ENCODE data around the gene CDC45.
A peak's percentile ranks its signal among the peaks of the same experiment; 100 is the strongest.
"Not testable (repeated sequence)": the region's sequence is repeated elsewhere in the genome, so short reads cannot be mapped to it uniquely, and the experiment has no call there.

CDC45 gene

DNA sequence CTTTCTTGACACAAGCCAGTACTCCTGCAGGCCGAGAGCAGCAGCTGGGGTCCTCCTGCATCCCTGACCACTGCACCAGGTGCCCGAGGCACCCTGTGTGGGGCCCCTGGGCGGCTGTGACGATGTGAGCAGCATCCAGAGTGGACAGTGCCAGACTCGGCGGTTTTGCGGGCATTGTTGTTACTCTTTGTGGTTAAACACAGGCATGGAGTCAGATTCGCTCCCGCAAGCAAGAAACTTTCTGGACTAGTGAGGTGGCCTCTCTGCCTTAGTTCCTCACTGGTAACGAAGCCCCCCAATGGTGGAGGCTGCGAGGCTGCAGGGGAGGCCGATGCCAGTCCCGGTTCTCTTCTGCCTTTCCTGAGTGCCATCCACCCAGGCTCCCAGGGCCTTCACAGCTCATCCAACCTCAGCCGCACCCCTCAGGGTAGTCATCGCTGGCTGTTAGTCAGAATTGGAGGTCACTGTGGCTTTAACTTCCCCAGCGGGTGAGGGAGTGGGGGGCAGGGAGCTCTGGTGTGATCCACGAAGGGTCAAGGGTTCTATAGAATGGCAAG is 48.2 kb downstream of the CDC45 start:
- peak; percentile 79 for DNase-seq (ENCODE audit: low read depth)

DNA sequence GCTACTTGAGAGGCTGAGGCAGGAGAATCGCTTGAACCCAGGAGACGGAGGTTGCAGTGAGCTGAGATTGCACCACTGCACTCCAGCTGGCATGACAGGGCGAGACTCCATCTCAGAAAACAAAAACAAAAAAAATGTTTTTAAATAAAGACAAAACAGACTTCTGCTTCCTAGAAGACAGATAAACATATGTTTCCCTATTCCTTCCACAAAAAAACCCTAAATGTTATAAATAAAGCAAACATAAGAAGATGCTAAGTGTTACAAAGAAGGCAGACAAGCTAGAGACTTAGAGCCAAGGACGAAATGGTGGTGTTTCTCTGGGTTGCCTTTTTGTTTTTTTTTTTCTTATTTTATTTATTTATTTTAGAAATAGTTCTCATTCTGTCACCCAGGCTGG is 50.1 kb downstream of the CDC45 start:
- no peak for DNase-seq (ENCODE audit: low read depth)

DNA sequence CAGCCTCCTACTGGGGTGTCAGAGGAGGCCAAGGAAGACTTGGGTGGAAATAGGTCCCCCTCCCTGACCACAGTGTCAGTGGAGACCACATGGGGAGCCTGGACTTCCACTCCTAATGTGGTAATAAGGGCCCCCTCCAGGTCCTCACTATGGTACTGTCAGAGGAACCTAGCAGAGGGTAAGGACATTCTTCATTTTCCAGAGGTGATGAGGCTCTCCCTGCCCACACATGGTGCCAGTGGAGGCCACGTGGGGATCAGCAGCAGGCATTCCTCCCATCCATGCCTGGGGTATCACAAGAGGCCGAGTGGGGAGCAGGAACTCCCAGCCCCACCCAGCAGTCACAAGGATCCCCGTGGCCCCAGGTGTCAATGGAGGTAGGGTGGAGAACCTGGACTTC is 51.0 kb downstream of the CDC45 start:
- no peak for DNase-seq (ENCODE audit: low read depth)

DNA sequence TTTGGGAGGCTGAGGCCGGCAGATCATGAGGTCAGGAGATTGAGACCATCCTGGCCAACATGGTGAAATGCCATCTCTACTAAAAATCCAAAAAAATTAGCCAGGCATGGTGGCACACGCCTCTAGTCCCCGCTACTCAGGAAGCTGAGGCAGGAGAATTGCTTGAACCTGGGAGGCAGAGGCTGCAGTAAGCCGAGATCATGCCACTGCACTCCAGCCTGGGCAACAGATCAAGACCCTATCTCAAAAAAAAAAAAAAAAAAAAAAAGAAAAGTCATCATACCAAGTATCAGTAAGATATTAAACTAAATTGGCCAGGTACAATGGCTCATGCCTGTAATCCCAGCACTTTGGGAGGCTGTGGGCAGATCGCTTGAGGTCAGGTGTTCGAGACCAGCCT is 51.6 kb downstream of the CDC45 start:
- not testable (repeated sequence) for DNase-seq (ENCODE audit: low read depth)

GRCh38 chr22:19533049-19533626 is 53.4 kb downstream of the CDC45 start:
- no peak for DNase-seq (ENCODE audit: low read depth)

DNA sequence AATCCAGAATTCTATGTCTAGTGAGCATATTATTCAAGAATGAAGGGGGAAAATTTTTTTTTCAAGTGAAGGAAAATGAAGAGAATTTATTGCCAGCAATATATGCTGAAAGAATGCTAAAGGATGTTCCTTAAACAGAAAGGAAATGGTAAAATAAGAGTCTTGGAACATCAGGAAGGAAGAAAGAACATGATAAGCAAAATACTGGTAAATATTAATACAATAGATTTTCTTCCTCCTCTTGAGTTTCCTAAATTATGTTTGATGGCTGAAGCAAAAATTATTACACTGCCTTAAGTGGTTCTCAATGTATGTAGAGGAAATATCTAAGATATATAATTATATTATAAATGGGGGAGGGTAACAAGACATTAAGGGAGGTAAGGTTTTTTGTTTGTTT is 54.1 kb downstream of the CDC45 start:
- DNase-seq (ENCODE audit: low read depth): no peak

GRCh38 chr22:19535001-19535400 is 55.3 kb downstream of the CDC45 start:
- DNase-seq (ENCODE audit: low read depth): no peak

DNA sequence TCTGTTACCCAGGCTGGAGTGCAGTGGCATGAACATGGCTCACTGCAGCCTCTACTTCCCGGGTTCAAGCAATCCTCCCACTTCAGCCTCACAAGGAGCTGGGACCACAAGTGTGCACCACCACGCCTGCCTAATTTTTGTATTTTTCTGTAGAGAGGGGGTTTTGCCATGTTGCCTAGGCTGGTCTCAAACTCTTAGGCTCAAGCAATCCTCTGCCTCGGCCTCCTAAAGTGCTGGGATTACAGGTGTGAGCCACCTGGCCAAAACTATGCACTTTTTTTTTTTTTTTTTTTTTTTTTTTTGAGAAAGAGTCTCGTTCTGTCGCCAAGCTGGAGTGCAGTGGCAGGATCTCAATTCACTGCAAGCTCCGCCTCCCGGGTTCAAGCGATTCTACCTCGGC is 56.8 kb downstream of the CDC45 start:
- DNase-seq (ENCODE audit: low read depth): no peak

- no peak for DNase-seq (ENCODE audit: low read depth)
These were observed 58.3 kb downstream of the CDC45 start for GRCh38 chr22:19537941-19538488.

DNA sequence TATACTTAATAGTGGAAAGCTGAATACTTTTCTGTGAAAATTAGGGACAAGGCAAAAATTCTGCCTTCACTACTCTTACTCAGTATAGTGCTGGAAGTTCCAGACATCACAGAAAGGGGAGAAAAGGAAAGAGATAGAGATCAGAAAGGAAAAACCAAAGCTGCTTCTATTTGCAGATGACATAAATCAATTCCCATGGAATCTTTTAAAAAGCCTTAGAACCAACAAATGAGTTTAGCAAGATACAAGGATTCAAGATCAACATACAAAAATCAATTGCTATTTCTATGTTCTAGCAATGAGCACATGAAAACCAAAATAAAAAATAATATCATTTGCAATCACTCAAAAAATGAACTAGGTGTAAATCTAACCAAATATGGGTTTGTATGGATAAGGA is 60.7 kb downstream of the CDC45 start:
- DNase-seq (ENCODE audit: low read depth): no peak

DNA sequence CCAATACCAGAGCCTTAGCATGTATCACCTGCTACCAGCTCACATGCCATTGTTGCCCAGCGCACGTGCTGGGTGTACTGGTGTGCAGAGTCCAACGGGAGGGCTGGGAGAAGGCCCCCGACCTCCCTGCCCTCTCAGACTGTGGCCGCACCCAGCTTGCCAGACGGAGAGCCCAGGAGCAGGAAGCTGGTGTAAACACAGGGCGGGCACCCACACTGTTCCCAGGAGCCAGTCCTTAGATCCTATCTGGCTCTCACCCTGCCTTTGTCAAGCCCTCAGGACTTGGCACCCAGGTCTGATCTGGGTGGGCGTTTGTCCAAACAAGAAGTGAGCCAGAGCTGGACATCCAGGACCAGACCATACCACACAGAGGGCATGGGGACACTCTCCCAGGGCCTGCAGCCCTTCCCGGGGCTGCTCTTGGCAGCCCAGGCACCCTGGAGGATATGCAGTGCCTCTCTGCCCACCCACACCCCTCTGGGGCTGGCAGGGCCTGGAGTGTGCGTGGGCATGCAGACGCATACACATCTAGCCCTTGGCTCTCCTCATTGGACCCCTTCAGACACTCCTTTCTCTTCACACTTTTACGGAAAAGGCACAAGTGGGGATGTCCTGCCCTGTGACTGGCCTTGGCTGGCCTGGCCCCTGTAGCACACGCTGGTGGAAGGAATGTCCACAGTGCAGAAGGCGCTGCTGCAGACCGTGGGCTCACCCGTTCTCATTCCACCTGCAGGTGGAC is 64.4 kb downstream of the CDC45 start:
- no peak for DNase-seq (ENCODE audit: low read depth)

DNA sequence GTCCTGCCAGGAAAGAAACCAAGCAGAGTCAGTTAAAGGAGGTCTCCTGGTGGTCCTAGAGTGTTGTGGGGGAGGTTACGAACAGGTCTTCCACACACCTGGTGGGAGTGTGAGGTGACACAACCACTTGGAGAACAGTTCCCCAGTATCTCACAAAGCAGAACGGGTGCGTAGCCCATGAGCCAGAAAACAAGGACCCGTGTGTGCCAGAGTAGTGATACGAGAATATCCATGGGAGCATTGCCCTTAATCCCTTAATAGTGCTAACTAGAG is 66.2 kb downstream of the CDC45 start:
- no peak for DNase-seq (ENCODE audit: low read depth)

DNA sequence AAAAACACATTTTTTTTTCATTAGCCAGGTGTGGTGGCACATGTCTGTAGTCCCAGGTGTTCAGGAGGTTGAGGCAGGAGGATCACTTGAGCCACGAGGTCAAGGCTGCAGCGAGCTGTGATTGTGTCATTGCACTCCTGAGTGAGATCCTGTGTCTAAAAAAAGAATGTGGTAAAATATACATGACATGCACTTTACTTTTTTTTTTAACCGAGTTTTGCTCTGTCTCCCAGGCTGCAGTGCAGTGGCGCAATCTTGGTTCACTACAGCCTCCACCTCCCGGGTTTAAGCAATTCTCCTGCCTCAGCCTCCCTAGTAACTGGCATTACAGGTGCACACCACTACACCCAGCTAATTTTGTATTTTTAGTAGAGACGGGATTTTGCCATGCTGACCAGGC is 67.0 kb downstream of the CDC45 start:
- no peak for DNase-seq (ENCODE audit: low read depth)

DNA sequence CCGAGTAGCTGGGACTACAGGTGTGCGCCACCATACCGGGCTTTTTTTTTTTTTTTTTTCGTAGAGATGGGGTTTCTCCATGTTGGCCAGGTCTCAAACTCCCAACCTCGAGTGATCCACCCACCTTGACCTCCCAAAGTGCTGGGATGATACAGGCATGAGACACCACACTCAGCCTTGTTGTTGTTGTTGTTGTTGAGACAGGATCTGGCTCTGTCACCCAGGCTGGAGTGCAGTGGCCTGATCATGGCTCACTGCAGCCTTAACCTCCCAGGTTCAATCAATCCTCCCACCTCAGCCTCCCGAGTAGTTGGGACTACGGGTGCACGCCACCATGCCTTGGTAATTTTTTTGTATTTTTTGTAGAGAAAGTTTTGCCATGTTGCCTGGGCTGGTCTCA is 67.9 kb downstream of the CDC45 start:
- no peak for DNase-seq (ENCODE audit: low read depth)

- not testable (repeated sequence) for DNase-seq (ENCODE audit: low read depth)
These were observed 68.7 kb downstream of the CDC45 start for GRCh38 chr22:19548427-19548826.

DNA sequence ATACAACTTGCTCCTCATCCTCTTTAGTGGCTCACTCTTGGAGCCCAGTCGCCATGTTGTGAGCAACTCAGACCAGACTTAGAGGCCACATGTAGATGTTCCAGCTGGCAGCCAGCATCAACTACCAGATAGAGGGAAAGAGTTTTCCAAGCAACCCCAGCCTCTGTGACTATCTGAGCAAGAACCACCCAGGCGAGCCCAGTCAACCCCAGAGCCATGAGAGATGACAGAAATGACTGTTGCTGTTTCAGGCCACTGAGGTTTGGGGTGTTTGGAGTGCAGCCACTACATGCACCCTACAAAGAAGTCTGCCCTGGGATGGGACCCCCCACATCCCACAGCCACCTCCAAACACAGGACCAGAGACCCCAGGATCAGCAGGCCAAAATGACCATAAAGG is 69.2 kb downstream of the CDC45 start:
- no peak for DNase-seq (ENCODE audit: low read depth)

- no peak for DNase-seq (ENCODE audit: low read depth)
These were observed 69.7 kb downstream of the CDC45 start for GRCh38 chr22:19549428-19549827.

GRCh38 chr22:19550382-19550781 is 70.7 kb downstream of the CDC45 start:
- no peak for DNase-seq (ENCODE audit: low read depth)

DNA sequence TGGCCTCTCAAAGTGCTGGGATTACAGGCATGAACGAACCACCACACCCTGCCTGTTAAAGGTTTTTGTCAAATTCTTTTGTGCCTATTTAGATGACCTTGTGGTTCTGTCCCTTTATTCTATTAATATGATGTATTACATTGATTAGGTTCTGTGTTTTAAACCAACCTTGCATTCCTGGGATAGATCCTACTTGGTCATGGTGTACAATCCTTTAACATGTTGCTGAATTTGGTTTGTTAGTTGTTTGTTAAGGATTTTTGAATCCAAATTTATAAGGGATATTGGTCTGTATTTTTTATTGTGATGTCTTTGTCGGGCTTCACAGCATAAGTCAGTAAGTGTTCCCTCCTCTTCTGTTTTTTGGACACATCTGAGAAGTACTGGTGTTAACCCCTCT is 73.5 kb downstream of the CDC45 start:
- no peak for DNase-seq (ENCODE audit: low read depth)

DNA sequence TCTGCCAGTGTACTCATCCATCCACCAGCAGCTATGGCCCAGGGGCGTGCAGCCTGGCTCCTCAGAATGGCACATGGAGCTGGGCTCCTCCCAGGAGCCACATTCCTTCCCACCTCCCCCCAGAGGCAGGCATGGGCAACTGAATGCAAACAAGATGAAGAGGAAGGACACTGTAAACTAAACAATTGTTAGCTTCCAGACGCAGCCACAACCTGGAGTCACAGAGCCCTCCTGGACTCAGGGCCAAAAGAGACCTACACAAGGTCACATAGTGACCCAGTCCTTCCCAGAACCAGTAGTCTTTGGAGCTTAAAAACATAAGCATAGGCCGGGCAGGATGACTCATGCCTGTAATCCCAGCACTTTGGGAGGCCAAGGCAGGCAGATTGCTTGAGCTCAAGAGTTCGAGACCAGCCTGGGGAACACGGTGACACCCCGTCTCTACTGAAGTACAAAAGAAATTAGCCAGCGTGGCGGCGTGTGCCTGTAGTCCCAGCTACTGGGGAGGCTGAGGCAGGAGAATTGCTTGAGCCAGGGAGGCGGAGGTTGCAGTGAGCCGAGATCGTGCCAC is 75.2 kb downstream of the CDC45 start:
- peak; percentile 58 for DNase-seq (ENCODE audit: low read depth)

GRCh38 chr22:19555651-19556050 is 75.9 kb downstream of the CDC45 start:
- DNase-seq (ENCODE audit: low read depth): no peak

DNA sequence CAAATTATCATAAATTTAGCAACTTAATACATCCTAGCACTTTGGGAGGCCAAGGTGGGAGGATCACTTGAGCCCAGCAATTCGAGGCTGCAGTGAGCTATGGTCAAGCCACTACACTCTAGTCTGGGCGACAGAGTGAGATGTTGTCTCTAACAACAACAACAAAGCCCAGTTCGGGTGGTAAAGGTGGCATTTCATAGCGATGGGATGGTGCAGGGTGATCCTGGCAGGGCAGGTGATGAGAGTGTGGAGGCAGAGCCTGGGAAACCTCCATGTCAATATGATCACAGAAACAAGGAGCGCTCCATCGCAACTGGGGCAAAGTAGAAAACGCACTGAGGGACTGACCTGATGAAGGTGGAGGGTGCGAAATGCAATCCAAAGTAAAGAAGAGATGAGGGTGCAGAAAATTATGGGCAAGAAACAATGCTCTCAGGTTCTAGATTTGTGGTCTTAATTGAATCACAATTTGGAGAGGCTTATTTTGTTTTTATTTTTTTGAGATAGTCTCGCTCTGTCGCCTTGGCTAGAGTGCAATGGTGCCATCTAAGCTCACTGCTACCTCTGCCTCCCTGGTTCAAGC is 77.3 kb downstream of the CDC45 start:
- no peak for DNase-seq (ENCODE audit: low read depth)

GRCh38 chr22:19559324-19559811 is 79.6 kb downstream of the CDC45 start:
- no peak for DNase-seq (ENCODE audit: low read depth)
